Superior temporal gyrus (tissue), 1 donor: ENCODE data around the gene YPEL2.
"Not testable (repeated sequence)": the region's sequence is repeated elsewhere in the genome, so short reads cannot be mapped to it uniquely, and the experiment has no call there.

ENCODE experiments used
- DNase-seq: peaks from one replicate; pipeline ENCODE4 v3.0.0-alpha.2; 2016; ENCODE audit errors: extremely low spot score

Gene YPEL2

GRCh38 chr17:59405944-59406705 is 74.7 kb downstream of the YPEL2 start:
- DNase-seq: no peak

- no peak for DNase-seq
These were observed 75.4 kb downstream of the YPEL2 start for GRCh38 chr17:59406808-59407381.

- no peak for DNase-seq
These were observed 78.0 kb downstream of the YPEL2 start for GRCh38 chr17:59409336-59410048.

GRCh38 chr17:59410049-59410437 is 78.6 kb downstream of the YPEL2 start:
- DNase-seq: no peak

GRCh38 chr17:59412431-59412830 is 81.0 kb downstream of the YPEL2 start:
- not testable (repeated sequence) for DNase-seq

GRCh38 chr17:59413014-59413766 is 81.7 kb downstream of the YPEL2 start:
- no peak for DNase-seq

- DNase-seq: no peak
These were observed 83.9 kb downstream of the YPEL2 start for GRCh38 chr17:59415397-59415796.

- DNase-seq: no peak
These were observed 84.7 kb downstream of the YPEL2 start for GRCh38 chr17:59416184-59416583.

- no peak for DNase-seq
These were observed 86.0 kb downstream of the YPEL2 start for GRCh38 chr17:59417452-59417851.

- DNase-seq: no peak
These were observed 87.3 kb downstream of the YPEL2 start for GRCh38 chr17:59418732-59419166.

- DNase-seq: no peak
These were observed 89.4 kb downstream of the YPEL2 start for GRCh38 chr17:59420901-59421300.

GRCh38 chr17:59421722-59422121 is 90.3 kb downstream of the YPEL2 start:
- DNase-seq: no peak

- peak; percentile 28 for DNase-seq
These were observed 91.8 kb downstream of the YPEL2 start for GRCh38 chr17:59423137-59423724.

GRCh38 chr17:59423903-59424302 is 92.4 kb downstream of the YPEL2 start:
- DNase-seq: no peak

GRCh38 chr17:59424331-59424730 is 92.9 kb downstream of the YPEL2 start:
- peak; percentile 33 for DNase-seq

- peak; percentile 65 for DNase-seq
These were observed 93.9 kb downstream of the YPEL2 start for GRCh38 chr17:59425085-59425931.

- DNase-seq: no peak
These were observed 94.6 kb downstream of the YPEL2 start for GRCh38 chr17:59426031-59426430.

- DNase-seq: peak; percentile 90
These were observed 96.0 kb downstream of the YPEL2 start for GRCh38 chr17:59427425-59427921.

GRCh38 chr17:59427996-59428395 is 96.5 kb downstream of the YPEL2 start:
- peak; percentile 71 for DNase-seq

GRCh38 chr17:59428916-59429485 is 97.5 kb downstream of the YPEL2 start:
- DNase-seq: no peak
